ENCODE data around the gene AXIN2.
"Not testable (repeated sequence)": the region's sequence is repeated elsewhere in the genome, so short reads cannot be mapped to it uniquely, and the experiment has no call there.

Gene AXIN2

DNA sequence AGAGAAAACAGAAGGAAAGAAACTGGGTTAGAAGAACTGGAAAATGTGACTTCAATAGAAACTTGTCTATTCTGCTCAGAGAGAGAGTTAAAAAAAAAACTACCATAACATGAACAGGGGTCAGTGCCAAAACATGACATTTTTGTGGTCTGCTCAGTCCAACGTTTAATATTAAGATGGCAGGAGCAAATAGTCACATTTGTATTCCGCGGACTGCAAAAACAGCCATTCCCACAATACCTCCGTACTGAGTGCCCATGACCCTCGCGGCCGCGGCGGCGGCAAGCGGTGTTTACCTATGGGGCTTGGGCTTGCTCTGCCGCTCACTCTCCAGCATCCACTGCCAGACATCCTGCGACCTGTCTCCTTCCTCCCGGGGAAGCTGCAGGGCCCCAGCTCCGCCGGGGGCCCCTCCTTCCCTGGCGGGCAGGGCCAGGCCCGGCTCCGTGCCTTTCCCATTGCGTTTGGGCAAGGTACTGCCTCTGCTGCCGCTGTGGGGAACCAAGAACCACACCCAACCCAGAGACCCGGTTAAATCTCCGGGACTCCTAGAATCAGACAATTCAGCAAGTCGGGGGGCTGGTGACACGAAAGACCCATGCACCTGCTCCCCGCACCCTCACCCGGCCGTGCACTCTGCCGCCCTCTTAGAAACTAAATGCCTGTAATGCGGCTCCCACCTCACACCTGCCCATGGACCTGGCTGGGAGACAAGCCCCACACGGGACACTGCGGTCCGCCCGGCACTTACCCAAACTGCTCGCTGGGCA, 24.7 kb downstream of the AXIN2 start:
- DNase-seq (ENCODE audit: low spot score) = no peak

DNA sequence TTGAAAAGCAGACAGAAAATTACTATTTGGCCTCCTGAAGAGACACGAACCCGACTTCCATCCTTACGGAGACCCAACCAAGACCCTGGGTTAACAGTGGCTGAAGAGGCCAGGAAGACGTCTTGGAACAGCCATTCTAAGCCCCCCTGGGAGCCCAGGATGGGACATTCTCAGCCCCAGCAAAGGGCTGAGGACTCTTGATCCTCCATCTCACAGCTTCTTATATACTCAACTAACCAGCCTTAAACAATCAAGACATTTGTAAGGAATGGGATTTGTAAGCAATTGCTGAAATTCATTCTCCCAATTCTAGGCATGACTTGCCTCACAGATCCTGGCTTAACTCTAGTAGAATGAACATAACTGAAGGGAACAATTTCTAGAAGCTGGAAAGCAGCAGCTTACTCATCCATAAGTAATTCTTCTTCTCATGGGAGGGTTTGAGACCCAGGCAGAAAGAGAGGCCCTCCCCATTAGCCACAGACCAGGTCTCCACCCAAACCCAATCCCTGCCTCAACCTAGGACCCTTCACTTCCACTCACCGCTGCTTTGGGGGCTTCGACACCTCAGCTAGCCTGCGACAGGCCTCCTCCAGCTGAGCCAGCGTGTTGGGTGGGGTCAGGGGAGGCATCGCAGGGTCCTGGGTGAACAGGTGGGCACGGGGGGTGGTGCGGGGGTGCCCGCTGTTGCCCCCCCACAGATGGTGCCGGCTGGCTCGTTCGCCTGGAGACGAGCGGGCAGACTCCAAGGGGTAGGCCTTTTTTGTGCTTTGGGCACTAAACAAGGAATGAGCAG, 25.5 kb downstream of the AXIN2 start:
- DNase-seq (ENCODE audit: low spot score) = no peak

DNA sequence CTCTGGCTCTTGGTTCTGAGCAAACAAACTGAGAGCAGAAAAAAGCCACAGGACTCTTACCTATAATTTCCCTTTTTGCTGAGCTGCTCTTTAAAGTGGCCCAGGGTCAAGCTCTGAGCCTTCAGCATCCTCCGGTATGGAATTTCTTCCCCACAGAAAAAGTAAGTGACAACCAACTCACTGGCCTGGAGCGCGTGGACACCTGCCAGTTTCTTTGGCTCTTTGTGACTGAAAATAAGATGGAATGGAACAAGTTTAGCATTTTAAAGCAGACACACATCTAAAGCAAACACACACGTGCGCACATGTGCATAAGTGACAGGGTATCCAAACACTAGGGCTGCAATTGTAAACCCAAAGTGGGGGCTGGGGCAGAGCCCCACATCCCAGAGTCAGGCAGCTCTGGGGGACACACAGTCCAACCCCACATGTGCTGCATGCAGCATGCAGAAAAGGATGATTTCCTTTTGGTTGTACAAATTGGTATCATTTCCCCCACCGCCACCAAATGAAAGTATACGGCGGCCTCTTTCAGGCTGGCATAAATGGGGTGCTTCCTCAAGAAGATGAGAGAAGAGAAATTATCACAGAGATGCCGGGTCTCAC, 27.5 kb downstream of the AXIN2 start:
- DNase-seq (ENCODE audit: low spot score) = no peak

DNA sequence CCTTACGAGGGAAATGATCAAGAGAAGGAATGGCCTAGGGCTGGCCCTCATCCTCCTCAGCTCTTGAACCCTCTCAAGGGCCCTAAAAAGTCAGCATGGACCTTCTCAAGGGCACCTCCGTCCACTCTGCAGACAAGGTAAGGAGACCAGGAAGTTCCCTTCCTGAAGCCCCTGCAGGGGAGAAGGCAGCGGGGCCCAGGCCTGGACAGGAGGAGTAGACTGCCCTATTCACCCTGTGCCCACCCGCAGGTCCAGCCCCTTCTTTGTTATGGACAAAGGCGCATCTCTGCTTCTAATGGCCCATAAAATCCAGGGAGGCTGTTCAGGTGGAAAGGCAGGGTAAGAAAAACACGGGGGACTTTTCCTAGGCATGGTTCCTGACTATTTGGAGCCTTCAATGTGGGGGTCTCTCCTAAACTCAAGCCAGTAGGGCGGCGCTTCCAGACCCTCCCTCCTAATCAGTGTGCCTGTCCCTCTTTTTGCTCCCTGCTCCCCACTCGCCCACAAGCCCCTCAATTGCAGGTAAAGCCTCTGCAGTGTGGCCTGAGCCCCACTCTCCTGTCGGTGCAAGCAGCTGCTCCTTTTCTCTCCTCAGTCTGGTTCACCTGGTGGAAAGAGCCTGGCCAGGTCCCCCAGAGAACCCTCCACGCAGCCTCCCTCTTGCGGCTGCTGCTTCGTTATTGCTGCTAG, 28.2 kb downstream of the AXIN2 start:
- no peak for DNase-seq (ENCODE audit: low spot score)

DNA sequence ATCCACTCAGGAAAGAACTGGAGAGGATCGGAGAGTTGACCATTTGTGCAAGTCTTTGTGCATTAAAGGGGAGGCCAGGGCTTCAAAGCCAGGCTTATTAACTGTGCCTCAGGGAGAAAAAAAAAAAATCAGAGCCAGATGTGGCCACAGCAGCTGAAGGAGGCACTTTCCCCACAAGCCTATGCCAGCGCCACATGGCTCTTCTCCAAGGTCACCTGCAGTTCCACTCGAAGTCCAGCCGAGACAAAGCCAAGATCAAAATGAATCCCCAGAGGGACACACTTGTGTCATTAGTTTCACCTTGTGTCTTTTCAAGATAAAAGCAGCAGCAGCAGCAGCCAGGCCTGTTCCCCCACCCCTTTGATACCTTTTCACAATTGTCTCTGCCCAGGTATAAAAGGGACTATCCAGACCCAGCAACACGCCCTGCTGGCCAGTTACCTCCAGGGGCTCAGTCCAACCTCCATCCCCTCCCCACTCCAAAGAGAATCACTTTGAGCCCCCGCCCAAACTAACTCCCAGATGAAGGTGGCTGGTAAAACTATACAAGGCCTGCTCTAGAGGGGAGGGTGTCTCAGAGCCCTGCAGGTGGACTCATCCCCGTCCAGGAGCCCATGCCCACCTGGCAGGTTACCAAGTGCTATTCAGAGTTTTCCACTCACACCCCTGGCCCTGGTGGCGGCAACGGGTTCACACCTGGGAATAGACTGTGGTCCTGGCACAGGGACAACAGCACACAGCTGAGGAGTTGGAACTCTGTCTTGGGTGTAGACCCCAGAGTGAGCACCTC, 29.2 kb downstream of the AXIN2 start:
- no peak for DNase-seq (ENCODE audit: low spot score)

DNA sequence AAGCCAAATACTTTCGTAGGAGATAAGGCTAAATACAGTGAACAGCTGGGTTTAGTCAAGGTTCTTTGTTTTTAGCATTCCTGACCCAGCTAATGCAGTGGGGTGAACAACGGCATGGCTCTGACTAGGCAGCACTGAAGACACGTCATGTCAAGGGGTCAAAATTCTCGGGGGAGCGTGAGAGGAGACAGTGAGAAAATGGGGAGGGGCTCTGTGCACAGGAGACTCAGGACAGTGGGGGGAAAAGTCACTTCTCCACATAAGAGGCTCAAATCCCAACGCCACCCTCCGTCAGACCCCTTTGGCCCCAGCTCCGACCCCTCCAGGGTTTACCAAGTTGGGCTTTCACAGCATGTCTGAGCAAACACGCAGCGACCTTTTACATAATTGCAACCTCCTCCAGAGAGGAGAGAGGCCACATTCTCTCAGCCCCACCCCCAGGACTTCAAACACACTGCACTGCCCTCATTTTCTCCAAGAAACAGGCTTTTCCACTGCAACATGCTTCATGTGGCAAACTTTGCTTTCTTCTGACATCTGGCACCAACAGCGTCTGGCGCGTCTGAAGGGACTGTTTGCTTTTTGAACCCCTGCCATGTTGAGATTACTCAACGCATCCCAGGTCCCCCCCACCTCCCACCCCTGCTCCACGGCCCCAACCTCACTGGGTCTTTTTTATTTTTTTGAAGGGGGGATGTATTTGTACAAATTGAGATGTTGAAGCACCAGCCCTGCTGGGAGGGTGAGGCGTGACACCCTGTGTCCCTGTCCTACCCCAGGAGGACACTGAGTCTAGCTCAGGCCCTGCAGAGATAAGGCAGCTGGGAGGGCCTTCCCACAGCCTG, 30.0 kb downstream of the AXIN2 start:
- no peak for DNase-seq (ENCODE audit: low spot score)

DNA sequence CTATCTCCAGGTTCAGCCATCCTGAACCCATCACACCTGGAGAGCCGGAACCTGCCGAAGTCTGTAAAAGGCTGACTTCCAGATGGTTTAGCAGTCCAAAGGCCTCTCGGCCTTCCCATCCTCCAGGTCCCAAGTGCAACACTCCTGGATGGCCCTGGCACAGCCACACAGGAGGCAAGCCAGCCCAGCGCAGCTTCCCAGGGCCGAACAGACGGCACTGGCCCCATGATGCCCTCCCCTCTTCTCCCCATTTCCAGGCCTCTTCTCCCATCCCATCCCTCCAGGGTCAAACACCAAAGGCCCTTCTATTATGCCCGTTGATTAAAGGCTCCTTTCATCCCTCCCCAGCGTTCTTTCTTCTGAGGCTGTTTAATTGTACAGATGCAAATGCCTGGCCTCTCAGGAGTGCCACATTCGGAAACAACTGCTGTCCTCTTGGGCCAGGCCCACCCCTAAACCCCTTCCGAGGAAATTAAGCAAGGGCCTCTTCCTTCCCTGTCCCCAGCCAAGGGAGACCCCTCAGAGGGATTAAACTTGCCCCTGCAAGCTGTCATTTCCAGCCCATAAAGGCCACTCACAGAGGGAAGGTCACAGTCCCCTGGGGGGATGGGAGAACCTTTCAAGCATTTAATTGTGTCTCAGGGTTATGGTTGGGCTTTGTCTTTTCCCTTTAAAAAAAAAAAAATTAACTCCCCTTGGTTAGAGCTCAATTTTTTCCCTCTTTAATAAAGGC, 30.8 kb downstream of the AXIN2 start:
- no peak for DNase-seq (ENCODE audit: low spot score)

DNA sequence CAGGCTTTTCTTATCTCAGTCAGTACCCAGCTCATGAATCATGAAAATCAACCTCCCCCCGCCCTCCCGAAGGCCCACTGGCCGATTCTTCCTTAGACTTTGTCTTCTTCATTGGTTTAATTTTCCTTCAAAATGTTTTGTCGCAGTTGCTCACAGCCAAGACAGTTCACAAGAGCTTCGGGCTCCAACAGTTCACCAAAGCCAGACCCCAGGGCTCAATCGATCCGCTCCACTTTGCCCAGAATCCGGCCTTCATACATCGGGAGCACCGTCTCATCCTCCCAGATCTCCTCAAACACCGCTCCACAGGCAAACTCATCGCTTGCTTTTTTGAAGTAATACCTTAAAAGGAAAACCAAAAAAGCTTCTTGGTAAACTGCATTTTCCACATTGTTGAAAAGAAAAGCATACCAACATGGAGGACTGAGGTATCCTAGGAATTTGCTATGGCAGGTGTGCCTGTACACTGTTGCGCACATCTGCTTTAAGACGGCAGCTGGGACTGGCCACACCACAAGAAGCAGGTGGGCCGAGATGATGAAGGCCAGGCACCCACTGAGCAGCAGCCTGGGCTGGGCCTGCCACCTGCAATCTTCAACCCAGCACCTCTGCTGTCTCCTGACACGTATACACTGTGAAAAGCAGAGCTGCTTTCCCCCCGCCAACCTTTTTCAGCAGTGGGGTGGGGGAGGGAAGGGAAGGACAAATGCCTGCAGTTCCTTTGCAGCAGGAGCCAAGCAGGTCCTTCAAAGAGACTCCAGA, 31.5 kb downstream of the AXIN2 start:
- DNase-seq (ENCODE audit: low spot score) = no peak

DNA sequence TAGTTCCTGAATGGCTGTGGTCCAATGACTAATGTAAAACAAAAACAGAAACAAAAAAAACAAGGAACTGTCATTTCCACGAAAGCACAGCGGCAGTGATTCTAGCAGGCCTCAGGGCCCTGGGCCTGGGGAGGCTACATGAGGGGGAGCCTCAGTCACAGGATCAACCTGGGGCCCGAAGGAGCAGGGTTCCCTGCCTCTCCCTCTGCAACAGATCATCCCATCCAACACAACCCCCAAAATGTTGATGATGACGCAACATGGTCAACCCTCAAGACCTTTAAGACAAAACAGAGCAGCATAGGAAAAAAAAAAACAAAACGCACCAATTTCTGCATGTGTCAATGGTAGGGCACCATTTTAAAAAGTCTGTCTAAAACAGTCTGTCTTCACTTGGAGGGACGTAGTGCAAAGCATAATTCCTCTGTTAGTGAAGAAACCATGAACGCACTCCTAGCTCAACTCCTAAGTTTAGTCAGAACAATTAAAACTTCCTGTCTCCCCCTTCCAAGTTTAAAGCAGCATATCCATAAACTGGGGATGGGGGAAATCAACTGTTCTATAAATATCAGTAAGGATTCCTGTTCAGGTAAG, 32.3 kb downstream of the AXIN2 start:
- no peak for DNase-seq (ENCODE audit: low spot score)

DNA sequence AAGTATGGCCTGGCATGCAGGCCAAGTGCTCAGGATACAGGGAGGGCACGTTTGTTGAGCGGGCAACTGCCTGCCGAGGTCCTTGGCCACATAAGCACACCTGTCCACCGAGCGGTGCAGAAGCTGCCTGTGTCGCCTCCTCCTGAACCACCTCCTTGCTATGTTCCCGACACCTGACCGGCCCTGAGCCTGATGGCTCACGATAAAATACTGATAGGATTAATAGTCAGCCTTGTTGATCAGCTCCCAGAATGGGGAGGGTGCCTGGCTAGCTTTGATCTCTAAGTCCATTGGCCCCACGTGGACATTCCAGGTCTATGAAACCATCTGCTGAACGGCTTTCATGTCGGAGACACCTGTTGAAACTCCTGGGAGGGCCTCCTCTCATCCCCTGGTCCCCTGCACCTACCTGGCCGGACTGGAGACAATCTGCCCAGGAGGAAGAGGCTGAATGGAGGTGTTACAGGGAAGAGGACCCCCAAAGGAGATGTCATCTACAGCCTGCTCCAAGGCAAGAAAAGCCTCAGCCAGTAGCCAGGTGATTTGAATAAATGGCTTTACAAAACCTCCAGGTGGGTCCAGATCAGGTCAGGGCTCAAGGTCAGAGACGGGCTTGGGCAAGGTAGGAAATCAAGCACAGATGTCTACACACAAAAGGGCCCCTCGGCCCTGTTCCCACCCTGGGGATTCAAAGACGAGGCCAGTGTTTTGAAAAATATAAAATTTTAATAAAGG, 33.4 kb downstream of the AXIN2 start:
- no peak for DNase-seq (ENCODE audit: low spot score)

DNA sequence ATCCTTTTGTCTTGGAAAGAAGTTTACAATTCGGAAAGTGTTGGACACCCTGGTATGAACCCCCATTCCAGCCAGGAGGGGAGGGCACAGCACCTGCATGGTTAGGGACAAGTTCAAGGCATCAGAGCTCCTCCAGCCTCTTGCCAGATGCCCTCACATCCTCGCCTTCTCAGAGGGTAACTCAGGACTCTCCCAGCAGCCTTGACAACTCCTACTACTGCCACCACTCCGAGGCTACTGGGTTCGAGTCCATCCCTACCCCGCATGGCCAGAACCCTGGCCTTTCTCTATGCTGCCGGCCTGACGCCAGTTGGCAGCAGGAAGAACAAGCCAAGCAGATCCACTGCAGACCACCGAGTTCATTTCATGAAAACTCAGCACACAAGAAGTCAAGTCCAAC, 34.1 kb downstream of the AXIN2 start:
- no peak for DNase-seq (ENCODE audit: low spot score)

DNA sequence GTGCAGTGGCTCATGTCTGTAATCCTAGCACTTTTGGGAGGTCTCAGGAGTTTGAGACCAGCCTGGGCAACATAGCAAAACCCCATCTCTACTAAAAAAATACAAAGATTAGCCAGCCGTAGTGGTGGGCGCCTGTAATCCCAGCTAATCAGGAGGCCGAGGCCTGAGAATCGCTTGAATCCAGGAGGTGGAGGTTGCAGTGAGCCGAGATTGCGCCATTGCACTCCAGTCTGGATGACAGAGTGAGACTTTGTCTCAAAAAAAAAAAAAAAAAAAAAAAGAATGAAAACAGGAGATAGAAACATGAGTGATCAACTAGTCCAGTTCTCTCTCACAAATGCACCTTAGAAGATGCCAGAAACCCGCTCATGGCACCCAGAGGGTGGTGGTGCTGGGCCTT, 34.6 kb downstream of the AXIN2 start:
- not testable (repeated sequence) for DNase-seq (ENCODE audit: low spot score)

DNA sequence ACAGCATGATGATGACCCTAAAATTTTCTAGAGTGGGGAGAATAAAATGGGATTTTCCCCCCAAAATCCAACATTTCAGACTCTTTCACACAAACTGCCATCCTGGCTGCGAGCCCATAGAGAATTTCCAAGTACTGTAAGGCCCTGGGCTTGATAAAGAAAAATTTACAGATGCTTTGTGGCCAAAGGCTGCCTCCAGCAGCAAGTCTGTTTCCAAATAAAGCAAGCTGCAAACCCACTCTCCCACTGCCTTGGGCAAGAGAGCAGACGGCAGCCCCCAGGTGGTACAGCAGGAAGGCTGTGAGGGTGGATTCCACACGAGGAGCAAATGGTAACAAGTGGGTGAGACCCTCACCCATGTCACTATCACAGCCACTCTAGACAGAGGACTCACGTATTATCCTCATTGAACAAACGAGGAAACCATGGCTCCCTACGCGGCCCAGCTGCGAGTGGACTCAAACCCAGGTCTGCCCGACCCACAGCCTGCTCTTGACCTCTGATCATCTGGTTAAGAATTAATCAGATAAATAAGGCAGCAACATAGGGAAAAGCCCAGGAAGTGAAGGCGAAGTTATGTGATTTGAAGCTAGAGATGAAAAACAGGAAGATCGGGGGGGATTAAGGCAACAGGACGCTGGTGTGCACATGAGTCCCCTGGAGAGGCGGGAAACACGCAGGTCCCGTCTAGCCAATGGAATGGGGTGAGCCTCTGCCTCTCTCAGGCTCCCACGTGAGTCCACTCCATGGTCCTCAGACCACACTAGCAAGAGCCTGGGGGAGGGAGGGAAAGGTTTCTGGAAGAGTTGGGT, 37.4 kb downstream of the AXIN2 start:
- DNase-seq (ENCODE audit: low spot score) = no peak

DNA sequence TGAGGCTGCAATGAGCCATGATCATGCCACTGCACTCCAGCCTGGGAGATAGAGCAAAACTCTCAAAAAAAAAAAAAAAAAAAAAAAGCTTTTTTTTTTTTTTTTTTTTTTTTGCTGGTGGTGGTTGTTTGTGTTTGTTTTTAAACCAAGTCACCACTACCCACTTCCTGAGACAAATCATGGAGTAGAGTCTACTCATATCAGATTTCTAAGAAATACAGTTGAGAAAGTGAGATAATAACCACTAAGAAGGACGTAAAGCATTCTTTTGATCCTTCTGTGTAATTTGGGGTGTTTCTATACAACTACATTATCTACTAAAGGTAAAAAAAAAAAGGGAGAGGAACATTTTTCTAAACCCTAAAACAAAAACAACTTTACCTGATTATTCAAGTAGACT, 38.0 kb downstream of the AXIN2 start:
- DNase-seq (ENCODE audit: low spot score) = no peak

DNA sequence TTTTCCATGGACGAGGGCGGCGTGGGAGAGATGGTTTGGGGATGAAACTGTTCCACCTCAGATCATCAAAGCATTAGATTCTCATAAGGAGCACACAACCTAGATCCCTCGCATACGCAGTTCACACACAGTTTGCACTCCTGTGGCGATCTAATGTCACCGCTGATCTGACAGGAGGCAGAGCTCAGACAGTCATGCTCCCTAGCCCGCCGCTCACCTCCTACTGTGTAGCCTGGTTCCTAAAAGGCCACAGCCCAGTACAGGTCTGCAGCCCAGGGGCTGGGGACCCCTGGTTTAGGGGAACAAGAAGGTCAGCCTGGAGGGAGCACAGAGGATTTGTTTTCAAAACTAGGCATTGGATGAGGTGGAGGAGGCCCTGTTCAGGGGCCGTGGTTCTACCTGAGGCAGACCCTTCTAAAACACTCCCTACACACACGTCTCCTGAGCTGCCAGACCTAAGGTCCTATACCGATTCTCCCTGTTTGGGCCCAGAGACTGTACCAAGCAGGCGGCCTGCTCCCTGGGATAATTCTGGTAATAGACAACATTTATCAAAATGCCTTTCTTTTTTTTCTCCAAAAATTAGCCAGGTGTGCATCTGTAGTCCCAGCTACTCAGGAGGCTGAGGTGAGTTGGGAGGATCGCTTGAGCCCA, 38.6 kb downstream of the AXIN2 start:
- DNase-seq (ENCODE audit: low spot score) = no peak

DNA sequence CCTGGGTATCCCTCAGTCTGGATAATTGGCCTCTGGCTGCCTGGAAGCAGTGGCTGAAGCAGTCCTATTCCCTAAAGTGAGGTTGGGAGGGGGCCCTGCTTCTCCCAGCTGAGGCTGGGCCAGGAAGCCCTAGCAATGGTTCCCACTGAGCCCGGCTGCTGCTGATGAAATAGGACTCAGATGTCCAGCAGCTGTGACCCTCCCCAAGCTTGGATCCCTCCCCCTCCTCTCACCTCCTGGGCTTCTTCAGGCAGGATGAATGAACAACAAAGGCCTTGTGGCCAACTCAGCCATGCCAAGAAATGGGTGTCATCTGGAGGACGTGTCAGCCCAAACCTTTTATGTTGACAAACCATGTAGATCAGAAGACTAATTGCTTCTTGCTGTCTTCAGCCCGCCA, 42.0 kb downstream of the AXIN2 start:
- DNase-seq (ENCODE audit: low spot score) = no peak

DNA sequence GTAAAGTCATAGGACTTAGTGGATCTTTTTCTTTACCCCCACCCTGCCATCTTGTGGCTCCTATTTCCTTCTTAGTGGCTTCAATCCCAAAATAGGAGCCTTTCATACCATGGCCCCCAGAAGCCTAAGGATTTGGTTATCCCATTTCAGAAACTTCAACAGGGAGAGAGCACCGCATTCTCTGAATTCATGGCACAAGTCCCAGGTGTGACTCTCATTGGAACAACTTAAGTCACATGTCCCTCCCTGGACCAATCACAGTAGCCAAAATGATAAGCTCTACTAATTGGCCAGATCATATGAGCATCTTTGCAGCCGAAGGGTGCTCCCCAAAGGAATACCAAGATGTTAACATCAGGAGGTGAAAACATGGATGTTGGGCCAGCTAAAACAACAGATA, 43.2 kb downstream of the AXIN2 start:
- no peak for DNase-seq (ENCODE audit: low spot score)

All from LoVo (cell line).